Muscle of leg (tissue), 11 donors: Measurements from ENCODE around the gene GREB1L. TPM values are rescaled to one million over a fixed set of nuclear protein-coding genes. Genes with fewer than 3 reads are reported as not detected.

Experiments
- DNase-seq: peaks from one replicate; pipeline ENCODE4 v3.0.0; 2013
- H3K27ac ChIP-seq: one replicate; pipeline ENCODE4 v1.5.1; 2013; ENCODE audit warnings: mild to moderate bottlenecking, low read length, control low read depth
- H3K27me3 ChIP-seq: one replicate; pipeline ENCODE4 v1.6.1; 2013; ENCODE audit warnings: low read length; ENCODE audit not compliant: control insufficient read depth, insufficient read depth
- H3K36me3 ChIP-seq: one replicate; pipeline ENCODE4 v1.6.1; 2013; ENCODE audit warnings: low read length; ENCODE audit not compliant: control insufficient read depth, insufficient read depth
- H3K4me1 ChIP-seq: one replicate; pipeline ENCODE4 v1.6.1; 2013; ENCODE audit warnings: low read length; ENCODE audit not compliant: control insufficient read depth, insufficient read depth
- H3K4me3 ChIP-seq: one replicate; pipeline ENCODE4 v1.5.1; 2013; ENCODE audit warnings: low read length, control low read depth
- H3K9me3 ChIP-seq: replicated peaks from 2 replicates; pipeline ENCODE4 v1.6.1; 2013; ENCODE audit warnings: low read depth, low read length; ENCODE audit not compliant: control insufficient read depth
- WGBS: methylation state at CpG from one replicate; pipeline ENCODE4 v1.1.5; 2013; ENCODE audit warnings: missing lambda C conversion rate; ENCODE audit not compliant: insufficient coverage; 5-methylcytosine and 5-hydroxymethylcytosine counted together
- polyA plus RNA-seq, 8 donors: library from polyadenylated mRNA; unstranded; fragments of 120-200 nt; gene quantifications; one replicate each; pipeline versions ENCODE4 v1.2.1 to v1.2.3, GENCODE V29; 2013; ENCODE audit warnings: inconsistent platforms in 1 of 8, low replicate concordance in 1 of 8; ENCODE audit not compliant: insufficient read length in 8 of 8, insufficient read depth in 1 of 8
- total RNA-seq: library from RNA; stranded (reverse); fragments of 120-200 nt; gene quantifications from one replicate; pipeline ENCODE4 v1.2.4, GENCODE V29; 2013

Gene GREB1L
- total and polyA plus RNA-seq, 9 donors, result 2.9 to 8.1 (median 4.9) TPM

- no peak overlapping the region for H3K4me3 ChIP-seq
- H3K27me3 ChIP-seq, result no peaks in the 10 kb centered on the region
- no peaks in the 10 kb centered on the region for H3K9me3 ChIP-seq
- WGBS, result 87% methylated on average over 3 of the region's 4 CpGs
- H3K36me3 ChIP-seq, result no peaks in the 10 kb centered on the region
- no peak for DNase-seq
- H3K27ac ChIP-seq, result no peak overlapping the region
- peaks cover 10% of the 10 kb centered on the region for H3K4me1 ChIP-seq
These were observed 219.4 kb downstream of the GREB1L start for GRCh38 chr18:21461460-21461859.

- H3K27me3 ChIP-seq, result no peaks in the 10 kb centered on the region
- H3K4me1 ChIP-seq, result peaks cover 7% of the 10 kb centered on the region
- no peaks in the 10 kb centered on the region for H3K9me3 ChIP-seq
- H3K36me3 ChIP-seq, result no peaks in the 10 kb centered on the region
- WGBS, result no CpG with 5 or more reads among the region's 3 CpGs
- DNase-seq, result peak; percentile 41
- no peak overlapping the region for H3K27ac ChIP-seq
- no peak overlapping the region for H3K4me3 ChIP-seq
These were observed 221.7 kb downstream of the GREB1L start for GRCh38 chr18:21463718-21464117.

GRCh38 chr18:21468514-21469164 is 226.6 kb downstream of the GREB1L start:
- H3K36me3 ChIP-seq, result no peaks in the 10 kb centered on the region
- no peaks in the 10 kb centered on the region for H3K27me3 ChIP-seq
- DNase-seq, result no peak
- H3K4me1 ChIP-seq, result no peaks in the 10 kb centered on the region
- H3K27ac ChIP-seq, result no peak overlapping the region
- H3K4me3 ChIP-seq, result no peak overlapping the region
- H3K9me3 ChIP-seq, result no peaks in the 10 kb centered on the region
- WGBS, result 85% methylated on average over 3 of the region's 4 CpGs

- H3K27ac ChIP-seq, result no peak overlapping the region
- WGBS, result 60% methylated on average over 1 of the region's 2 CpGs
These were observed 230.7 kb downstream of the GREB1L start for GRCh38 chr18:21472741-21473140.

GRCh38 chr18:21474621-21475020 is 232.6 kb downstream of the GREB1L start:
- Histone ChIP-seq H3K4me3 (no peak overlapping the region), H3K27me3 (no peaks in the 10 kb centered on the region), H3K27ac (no peak overlapping the region), H3K9me3 (no peaks in the 10 kb centered on the region), H3K4me1 (no peaks in the 10 kb centered on the region), H3K36me3 (no peaks in the 10 kb centered on the region)
- 80% methylated on average over 1 of the region's 2 CpGs for WGBS
- DNase-seq, result no peak

More at GRCh38 chr18:21472741-21473140, 230.7 kb downstream of the GREB1L start:
- Histone ChIP-seq H3K27me3 (no peaks in the 10 kb centered on the region), H3K36me3 (no peaks in the 10 kb centered on the region), H3K9me3 (no peaks in the 10 kb centered on the region), H3K4me1 (no peaks in the 10 kb centered on the region), H3K4me3 (no peak overlapping the region)
- DNase-seq, result no peak

GRCh38 chr18:21479721-21480120 is 237.7 kb downstream of the GREB1L start:
- H3K4me3 ChIP-seq, result no peak overlapping the region
- no peak for DNase-seq
- no peaks in the 10 kb centered on the region for H3K36me3 ChIP-seq
- H3K27me3 ChIP-seq, result no peaks in the 10 kb centered on the region
- no peak overlapping the region for H3K27ac ChIP-seq
- no CpG with 5 or more reads among the region's 5 CpGs for WGBS
- no peaks in the 10 kb centered on the region for H3K9me3 ChIP-seq
- H3K4me1 ChIP-seq, result no peaks in the 10 kb centered on the region

- Histone ChIP-seq H3K4me3 (no peak overlapping the region), H3K27ac (peak overlapping the region; percentile 5)
These were observed 239.7 kb downstream of the GREB1L start for GRCh38 chr18:21481739-21482138.

GRCh38 chr18:21483051-21483450 is 241.0 kb downstream of the GREB1L start:
- 0% methylated on average over 1 of the region's 5 CpGs for WGBS
- Histone ChIP-seq H3K9me3 (no peaks in the 10 kb centered on the region), H3K27me3 (no peaks in the 10 kb centered on the region), H3K4me3 (no peak overlapping the region), H3K36me3 (no peaks in the 10 kb centered on the region), H3K4me1 (peaks cover 11% of the 10 kb centered on the region), H3K27ac (peak overlapping the region; percentile 25)
- DNase-seq, result peak; percentile 71

More at GRCh38 chr18:21481739-21482138, 239.7 kb downstream of the GREB1L start:
- no peak for DNase-seq
- no peaks in the 10 kb centered on the region for H3K9me3 ChIP-seq
- WGBS, result no CpG with 5 or more reads among the region's 2 CpGs
- no peaks in the 10 kb centered on the region for H3K27me3 ChIP-seq
- no peaks in the 10 kb centered on the region for H3K36me3 ChIP-seq
- H3K4me1 ChIP-seq, result peaks cover 7% of the 10 kb centered on the region

- DNase-seq, result no peak
- Histone ChIP-seq H3K27ac (peak overlapping the region; percentile 15), H3K4me3 (no peak overlapping the region), H3K27me3 (no peaks in the 10 kb centered on the region), H3K4me1 (peaks cover 11% of the 10 kb centered on the region), H3K9me3 (no peaks in the 10 kb centered on the region), H3K36me3 (no peaks in the 10 kb centered on the region)
- 82% methylated on average over 2 of the region's 7 CpGs for WGBS
These were observed 243.0 kb downstream of the GREB1L start for GRCh38 chr18:21484851-21485636.

GRCh38 chr18:21486905-21487437 is 244.9 kb downstream of the GREB1L start:
- H3K4me3 ChIP-seq, result no peak overlapping the region
- no CpG with 5 or more reads among the region's 3 CpGs for WGBS
- DNase-seq, result peak; percentile 73
- peak overlapping the region; percentile 72 for H3K27ac ChIP-seq
- no peaks in the 10 kb centered on the region for H3K27me3 ChIP-seq
- H3K4me1 ChIP-seq, result peaks cover 14% of the 10 kb centered on the region
- no peaks in the 10 kb centered on the region for H3K9me3 ChIP-seq
- no peaks in the 10 kb centered on the region for H3K36me3 ChIP-seq
